Ovary (tissue), 3 donors: ENCODE measurements around the gene ALCAM.

Source experiments
- EP300 ChIP-seq: sonication (generic); formaldehyde crosslinking; IDR thresholded peaks from one replicate; pipeline ENCODE4 v1.6.1; 2017; ENCODE audit warnings: antibody characterized with exemption
- POLR2A ChIP-seq: fragments of 450-650 bp; IDR thresholded peaks from one replicate; pipeline ENCODE4 v1.6.1; 2017; ENCODE audit warnings: antibody characterized with exemption, mild to moderate bottlenecking, moderate library complexity
- TF ChIP-seq, protein P1 (sequence below), 3 donors: fragments of 450-650 bp in 2 of 3; fragments of 200-600 bp in 1 of 3; IDR thresholded peaks; one replicate each; pipeline versions ENCODE4 v1.5.1 to v1.8.0; 2016 to 2022; ENCODE audit warnings: antibody characterized with exemption in 3 of 3, mild to moderate bottlenecking in 1 of 3
- donor health status: DM: no; HTN: no; CAD: no.

- no peak for TF ChIP-seq POLR2A
- TF ChIP-seq, protein P1, sequence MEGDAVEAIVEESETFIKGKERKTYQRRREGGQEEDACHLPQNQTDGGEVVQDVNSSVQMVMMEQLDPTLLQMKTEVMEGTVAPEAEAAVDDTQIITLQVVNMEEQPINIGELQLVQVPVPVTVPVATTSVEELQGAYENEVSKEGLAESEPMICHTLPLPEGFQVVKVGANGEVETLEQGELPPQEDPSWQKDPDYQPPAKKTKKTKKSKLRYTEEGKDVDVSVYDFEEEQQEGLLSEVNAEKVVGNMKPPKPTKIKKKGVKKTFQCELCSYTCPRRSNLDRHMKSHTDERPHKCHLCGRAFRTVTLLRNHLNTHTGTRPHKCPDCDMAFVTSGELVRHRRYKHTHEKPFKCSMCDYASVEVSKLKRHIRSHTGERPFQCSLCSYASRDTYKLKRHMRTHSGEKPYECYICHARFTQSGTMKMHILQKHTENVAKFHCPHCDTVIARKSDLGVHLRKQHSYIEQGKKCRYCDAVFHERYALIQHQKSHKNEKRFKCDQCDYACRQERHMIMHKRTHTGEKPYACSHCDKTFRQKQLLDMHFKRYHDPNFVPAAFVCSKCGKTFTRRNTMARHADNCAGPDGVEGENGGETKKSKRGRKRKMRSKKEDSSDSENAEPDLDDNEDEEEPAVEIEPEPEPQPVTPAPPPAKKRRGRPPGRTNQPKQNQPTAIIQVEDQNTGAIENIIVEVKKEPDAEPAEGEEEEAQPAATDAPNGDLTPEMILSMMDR (IDR thresholded peaks at IDR 0.05): no peak
- TF ChIP-seq EP300: no peak
These were observed 1.1 kb upstream of the ALCAM start for GRCh38 chr3:105365391-105366325.
